ENCODE results near the gene CHST8. TPM values are rescaled to one million over a fixed set of nuclear protein-coding genes. Genes with fewer than 3 reads are reported as not detected.
A peak's percentile ranks its signal among the peaks of the same experiment; 100 is the strongest.
"Not testable (repeated sequence)": the region's sequence is repeated elsewhere in the genome, so short reads cannot be mapped to it uniquely, and the experiment has no call there.

CHST8 gene
- total RNA-seq, 1 donor from 2014 or later: 0.16 TPM

DNA sequence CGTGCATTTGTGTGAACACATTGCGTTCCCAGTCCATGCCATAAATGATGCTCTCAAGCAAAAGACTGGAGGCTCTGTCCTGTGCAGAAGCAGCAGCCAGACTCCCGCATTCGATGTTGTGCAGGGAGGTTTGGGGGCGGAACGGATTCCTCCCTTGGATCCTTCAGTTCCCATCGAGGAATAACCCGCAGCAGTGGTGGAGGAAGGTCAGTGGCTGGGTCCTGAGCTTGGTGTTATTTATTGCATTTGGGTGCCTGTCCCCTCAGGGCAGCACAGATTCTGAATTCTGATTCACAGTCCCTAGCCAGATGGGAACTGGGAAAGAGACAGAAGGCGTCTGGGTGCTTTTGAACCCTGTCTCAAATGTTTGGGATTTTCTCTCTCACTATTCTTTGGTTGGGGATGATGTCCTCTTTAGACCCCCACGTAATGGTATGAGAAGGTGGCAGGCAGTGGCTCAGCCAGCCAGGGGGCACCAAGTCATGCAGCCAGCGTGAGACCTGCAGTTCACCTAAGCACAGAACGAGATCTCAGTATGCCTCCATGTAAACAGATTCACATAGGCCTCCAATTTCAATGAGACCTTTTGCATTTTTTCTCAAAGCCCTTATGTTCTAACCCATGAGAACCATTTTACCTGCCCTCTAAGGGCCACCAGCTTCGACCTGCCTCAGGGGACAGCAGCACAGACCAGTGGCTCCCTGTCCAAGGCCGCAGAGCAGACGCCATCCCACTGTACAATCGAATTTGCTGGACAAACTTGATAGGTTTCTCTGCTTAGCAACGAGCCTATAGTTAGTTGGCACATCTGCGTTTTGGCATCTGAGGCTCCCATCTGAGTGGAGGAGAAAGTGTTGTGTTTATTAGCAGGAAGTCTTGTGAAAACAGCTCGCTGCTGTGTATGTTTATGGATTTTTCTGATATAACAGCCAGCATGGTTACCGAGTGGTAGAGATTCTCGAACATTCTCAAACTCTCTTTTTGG lies 192.7 kb downstream of the CHST8 start:
- ATAC-seq: no peak

DNA sequence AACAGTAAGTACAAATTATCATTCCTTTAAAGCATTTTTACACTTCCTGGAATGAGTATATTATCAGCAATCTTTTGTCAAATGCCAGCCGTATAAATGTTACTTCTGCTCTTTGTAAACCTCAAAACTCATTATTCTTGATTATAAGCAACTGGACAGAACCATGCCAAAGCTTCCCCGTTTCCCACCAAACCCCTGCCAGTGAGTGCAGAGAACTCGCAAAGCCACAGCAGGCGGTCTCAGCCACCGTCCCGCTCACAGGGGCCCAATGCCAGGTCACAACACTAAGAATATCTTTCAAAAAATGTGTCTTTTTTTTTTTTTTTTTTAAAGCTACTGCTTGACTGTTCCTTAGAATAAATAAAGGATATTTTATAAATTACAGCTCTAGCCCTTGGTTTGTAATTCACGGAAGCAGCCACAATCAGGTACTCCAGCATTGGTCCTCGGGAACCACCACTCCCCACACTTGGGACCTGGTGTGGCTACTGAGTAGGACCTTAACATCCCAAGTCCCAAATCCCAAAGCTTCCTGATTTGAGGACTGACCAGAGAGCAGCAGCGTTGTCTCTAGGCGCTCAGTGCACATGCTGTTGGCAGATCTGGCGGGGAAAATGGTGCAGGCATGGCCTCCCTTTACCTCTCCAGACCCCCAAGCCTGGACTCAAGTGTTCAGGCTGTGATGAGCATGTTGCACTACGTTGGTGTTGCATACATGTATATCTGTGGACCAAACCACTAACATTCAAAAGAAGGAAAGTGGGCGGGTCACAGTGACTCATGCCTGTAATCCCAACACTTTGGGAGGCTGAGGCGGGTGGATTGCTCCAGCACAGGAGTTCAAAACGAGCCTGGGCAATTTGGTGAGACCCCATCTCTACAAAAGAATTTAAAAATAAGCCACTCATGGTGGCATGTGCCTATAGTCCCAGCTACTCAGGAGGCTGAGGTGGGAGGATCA lies 193.9 kb downstream of the CHST8 start:
- ATAC-seq: no peak

GRCh38 chr19:33818411-33818810 lies 196.7 kb downstream of the CHST8 start:
- ATAC-seq: no peak

DNA sequence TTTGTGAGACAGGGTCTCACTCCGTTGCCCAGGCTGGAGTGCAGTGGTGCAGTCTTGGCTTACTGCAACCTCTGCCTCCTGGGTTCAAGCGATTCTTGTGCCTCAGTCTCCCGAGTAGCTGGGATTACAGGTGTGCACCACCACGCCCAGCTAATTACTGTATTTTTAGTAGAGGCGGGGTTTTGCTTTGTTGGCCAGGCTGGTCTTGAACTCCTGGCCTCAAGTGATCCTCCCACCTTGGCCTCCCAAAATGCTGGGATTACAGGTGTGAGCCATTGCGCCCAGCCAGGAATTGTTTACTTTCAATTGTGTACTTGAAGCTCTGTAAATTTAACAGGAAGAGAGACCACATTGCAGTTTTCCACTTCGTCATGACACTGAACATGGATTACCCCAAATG lies 197.3 kb downstream of the CHST8 start:
- not testable (repeated sequence) for ATAC-seq

GRCh38 chr19:33819506-33819879 lies 197.7 kb downstream of the CHST8 start:
- no peak for ATAC-seq

DNA sequence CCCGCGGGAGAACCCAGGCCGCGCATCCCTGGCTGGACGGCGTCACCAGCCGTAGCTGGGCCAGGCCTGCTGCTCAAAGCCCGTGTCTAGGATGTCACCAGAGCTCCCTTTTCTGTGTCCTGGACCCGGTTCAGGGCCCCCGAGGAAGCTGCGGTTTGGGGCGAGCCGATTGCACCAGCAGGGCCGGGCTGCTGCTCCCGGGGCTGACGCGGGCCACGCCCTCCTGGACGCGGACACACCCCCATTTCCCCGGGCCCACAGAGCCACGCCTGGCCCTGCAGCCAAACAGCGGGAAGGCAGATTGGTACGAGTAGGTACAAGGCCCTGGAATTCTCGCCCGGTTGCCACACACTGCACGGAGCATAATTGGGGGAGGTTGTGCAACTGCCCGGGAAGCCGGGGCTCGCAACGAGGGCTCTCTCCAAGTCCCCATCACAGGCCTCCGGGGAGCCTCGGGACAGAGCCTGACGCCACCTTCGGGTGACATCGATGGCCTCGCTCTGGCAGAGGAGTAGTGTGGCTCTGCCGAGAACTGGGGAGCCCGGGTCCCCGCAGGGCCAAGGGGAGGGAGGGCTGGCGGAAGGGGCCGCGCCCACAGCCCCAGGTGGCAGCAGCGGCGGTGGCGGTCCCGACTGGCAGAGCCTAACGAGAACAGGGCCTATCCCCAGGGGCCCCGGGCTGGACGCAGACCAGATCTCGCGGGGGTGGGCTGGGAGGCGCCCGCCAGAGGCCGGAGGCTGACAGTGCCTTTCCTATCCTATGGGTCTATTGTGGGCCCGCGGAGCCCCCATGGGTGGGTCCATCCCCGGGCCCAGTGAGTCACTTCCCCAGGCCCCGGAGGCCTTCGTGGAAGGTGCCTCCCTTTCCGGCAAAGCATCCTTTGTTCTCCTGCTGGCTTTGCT lies 198.4 kb downstream of the CHST8 start:
- peak; percentile 91 for ATAC-seq

DNA sequence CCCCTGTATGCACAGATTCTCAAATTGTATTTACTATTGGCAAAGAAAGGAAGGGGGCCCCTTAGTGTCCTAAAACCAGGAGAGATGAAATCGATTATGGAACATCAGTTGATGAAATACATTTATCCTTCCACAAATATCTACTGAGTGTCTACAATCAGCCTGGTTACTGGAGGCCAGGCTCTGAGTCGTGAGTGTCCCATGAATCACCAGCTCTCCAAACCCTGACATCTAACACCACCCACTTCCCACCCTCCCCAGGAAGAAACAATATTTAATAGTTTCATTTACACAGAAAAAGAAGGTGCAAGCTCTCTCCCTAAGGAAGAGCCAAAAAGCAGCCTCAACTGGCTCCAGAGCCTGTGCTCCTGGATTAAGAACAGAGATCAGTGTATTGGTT lies 200.1 kb downstream of the CHST8 start:
- no peak for ATAC-seq

Other genes with a start within 250 kb of the CHST8 start
- 26.5 TPM for gene CEBPG, start 248.2 kb upstream of the CHST8 start, total RNA-seq
- 52.4 TPM for gene PEPD, start 100.2 kb upstream of the CHST8 start, total RNA-seq
- 41.4 TPM for gene KCTD15, start 174.9 kb downstream of the CHST8 start, total RNA-seq

All from esophagus mucosa (tissue), 1 donor.